Fibroblast of skin of scalp (primary cell): Measurements from ENCODE around the gene TCP11L2. TPM values are rescaled to one million over a fixed set of nuclear protein-coding genes. Genes with fewer than 3 reads are reported as not detected.
A peak's percentile ranks its signal among the peaks of the same experiment; 100 is the strongest.

ENCODE experiments used
- DNase-seq: peaks from one replicate; pipeline ENCODE4 v3.0.0-alpha.2; 2013
- polyA plus RNA-seq, 2 experiments: library from polyadenylated mRNA; unstranded; fragments of 120-200 nt; gene quantifications; one replicate each; pipeline ENCODE4 v1.2.1, GENCODE V29; 2013; ENCODE audit not compliant: insufficient read length in 2 of 2

TCP11L2 gene
- polyA plus RNA-seq (2013, experiment 1 of 2; ENCODE audit: insufficient read length): 19.0 TPM
- polyA plus RNA-seq (2013, experiment 2 of 2; ENCODE audit: insufficient read length): 20.3 TPM

DNA sequence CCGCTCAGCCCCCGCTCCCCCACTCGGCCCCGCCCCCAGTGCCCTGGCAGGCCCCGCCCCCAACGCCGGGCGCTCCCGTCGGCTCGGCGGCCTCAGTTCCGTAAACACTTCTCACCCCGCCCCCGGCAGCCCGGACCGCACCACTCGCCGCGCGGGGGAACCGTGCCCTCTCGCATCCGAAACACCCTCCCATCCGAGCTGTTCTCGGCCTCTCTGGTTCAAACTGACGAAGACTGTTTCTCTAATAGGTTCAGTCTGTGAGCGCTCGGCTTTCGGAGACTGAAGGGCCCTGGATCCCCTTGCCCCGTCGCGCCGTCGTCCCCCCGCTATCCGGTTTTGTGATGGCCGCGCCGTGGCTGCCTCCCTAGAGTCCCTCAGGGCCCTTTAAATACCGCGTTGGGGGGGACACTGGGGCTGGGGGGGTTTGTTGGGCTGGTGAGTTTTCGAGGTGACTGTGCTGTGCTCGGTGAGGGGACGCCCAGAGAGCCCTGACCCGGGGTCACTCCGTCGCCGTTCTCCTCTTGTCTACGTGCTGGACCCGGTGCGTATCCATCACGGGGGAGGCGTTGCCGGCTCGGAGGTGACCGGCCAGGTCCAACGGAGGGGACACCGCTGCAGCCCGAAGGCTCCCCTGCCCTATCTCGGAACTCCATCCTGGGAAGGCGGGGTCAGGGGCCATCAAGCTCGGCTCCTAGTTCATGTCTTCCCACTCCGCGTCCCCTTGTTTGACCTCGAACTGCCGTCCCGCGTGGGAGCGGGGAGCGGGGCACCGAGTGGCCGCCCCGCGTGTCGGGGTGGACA, at the start of gene TCP11L2:
TSS of gene TCP11L2 (plus strand) at position 333 of the 801 bp plus-strand sequence. CDS start 8,343 bp downstream, outside the sequence.
- peak; percentile 85 for DNase-seq

DNA sequence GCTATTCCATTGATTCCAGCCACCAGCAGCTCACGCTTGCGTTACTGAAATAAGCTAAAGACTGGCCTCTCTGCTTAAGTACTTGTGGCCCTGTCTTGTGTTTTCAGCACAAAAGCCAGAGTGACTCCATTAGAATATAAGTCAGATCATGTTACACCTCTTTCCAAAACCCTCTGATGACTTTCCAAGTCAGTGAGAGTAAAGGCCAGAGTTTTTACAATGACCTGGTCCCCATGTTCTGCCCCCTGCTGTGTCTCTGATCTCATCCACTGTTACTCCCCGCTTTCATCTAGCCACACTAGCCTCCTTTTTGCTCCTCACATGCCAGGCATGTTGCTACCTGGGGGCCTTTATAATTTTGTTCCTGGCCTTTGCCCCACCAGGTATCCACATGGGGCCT, 47.8 kb upstream of the TCP11L2 start:
- no peak for DNase-seq

DNA sequence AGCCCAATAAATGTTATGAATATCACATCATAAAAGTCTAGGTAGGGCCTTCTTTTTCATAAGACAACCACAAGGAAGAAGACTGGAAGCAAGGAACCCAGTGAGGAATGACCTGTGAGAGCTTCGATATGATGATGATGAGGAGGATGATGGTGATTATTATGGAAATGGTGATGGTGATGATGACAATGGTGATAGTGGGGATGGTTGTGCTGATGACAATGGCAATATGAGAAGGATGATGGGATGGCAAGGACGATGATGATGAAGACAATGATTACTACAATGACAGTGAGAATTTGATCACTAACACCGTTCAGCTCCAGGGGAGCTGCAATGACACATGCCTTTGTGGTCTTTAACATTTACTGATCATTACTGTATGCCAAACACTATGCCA, 47.0 kb upstream of the TCP11L2 start:
- no peak for DNase-seq

DNA sequence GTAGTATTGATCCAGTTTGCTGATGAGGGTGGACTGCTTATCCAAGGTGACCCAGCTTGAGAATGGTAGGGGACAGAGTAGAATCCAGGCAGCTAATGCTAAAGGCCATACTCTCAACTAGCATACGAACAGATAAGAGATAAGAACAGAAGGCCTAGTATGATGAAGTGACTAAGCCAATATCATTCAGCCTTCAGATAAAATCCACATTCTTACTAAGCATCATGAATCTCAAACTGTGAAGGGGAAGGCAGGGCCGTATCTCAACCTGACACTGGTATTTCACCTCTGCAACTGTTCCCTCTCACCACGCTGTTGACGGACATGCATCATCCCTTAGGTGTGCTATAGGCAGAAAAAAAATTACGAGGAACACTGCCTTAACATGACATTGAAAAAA, 46.6 kb upstream of the TCP11L2 start:
- no peak for DNase-seq

DNA sequence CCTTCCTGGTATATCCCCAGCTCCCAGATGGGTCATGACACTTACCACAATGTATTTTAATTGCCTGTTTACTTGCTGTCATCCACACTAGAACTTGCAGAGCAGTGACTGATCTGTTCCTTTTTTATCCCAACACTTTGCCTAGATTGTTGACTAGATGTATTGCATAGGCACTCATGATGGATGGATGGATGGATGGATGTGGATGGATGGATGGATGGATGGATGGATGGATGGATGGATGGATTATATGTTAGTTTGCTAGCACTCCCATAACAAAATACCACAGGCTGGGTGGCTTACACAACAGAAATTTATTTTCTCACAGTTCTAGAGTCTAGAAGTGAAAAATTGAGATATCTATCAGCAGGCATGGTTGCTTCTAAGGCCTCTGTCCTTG, 46.0 kb upstream of the TCP11L2 start:
- DNase-seq: no peak

DNA sequence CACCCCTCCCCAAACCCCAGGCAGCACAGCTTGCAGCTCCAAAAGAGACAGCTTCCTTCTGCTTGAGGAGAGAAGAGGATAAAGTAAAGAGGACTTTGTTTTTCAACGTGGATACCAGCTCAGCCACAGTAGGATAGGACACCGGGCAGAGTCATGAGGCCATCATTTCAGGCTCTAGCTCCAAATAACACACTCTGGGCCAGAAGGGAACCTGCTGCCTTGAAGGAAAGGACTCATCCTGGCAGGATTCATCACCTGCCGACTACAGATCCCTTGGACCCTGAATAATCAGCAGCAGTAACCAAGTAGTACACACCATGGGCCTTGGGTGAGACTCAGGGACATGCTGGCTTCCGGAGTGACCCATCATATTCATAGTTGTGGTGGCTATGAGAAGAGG, 44.3 kb upstream of the TCP11L2 start:
- DNase-seq: no peak

DNA sequence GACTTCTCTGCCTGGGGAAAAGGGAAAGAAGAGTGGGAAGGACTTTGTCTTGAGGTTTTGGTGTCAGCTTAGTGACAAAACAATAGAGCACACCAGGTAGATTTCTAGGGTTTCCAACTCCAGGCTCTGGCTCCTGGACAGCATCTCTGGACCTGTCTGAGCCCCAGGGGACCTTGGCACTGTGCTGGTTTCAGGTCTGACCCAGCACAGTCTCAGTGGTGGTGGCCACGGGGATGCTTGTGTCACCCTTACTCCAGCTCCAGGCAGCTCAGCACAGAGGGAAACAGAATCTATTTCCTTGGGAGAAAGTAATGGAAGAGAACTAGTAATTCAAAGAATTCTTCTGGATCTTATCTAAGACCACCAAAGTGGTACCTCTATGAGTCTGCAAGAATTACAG, 43.6 kb upstream of the TCP11L2 start:
- DNase-seq: no peak

DNA sequence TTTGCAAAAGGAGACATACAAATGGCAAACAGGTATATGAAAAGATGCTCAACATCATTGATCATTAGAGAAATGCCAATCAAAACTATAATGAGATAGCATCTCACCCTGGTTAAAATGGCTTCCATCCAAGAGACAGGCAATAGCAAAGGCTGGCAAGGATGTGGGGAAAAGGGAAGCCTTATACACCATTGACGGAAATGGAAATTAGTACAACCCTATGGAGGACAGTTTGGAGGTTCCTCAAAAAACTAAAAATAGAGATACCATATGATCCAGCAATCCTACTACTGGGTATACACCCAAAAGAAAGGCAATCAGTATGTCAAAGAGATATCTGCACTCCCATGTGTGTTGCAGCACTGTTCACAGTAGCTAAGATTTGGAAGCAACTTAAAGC, 37.4 kb upstream of the TCP11L2 start:
- no peak for DNase-seq

DNA sequence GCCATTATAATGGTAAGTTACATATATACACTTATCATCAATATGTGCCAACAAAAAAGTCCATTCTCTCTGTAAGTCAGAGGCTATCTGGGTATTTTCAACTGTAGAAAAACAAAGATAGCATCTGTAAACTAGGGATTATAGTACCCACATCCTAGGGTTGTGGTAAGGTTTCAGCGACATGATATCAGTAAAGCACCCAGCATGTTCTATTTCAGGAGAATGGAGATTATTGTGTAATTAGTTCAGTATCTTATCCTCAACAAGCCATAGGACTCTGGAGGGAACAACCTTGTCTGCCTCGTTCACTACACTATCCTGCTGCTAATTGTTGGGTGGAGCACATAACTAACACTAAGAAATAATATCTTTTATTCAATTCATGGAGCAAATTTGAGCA, 35.0 kb upstream of the TCP11L2 start:
- DNase-seq: no peak

DNA sequence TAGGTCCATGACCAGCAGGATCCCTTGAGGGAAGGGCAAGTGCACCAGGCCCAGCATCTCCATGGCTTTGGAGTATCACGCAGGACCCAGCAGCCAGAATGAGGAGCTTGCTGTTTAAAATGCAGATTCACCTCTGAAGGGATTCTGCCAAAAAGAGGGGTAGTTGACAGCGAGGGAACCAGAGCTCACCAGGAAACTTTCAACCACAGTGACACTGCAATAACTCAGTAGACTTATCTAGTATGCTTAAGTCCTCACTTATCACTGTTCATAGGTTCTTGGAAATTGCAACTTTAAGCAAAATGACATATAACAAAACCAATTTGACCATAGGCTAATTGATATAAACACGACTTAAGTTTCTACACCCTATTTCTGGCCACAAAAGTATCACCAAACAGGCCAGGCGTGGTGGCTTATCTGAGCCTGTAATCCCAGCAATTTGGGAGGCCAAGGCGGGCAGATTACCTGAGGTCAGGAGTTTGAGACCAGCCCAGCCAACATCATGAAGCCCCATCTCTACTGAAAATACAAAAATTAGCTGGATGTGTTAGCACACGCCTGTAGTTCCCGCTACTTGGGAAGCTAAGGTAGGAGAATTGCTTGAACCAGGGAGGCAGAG, 33.3 kb upstream of the TCP11L2 start:
- DNase-seq: no peak

DNA sequence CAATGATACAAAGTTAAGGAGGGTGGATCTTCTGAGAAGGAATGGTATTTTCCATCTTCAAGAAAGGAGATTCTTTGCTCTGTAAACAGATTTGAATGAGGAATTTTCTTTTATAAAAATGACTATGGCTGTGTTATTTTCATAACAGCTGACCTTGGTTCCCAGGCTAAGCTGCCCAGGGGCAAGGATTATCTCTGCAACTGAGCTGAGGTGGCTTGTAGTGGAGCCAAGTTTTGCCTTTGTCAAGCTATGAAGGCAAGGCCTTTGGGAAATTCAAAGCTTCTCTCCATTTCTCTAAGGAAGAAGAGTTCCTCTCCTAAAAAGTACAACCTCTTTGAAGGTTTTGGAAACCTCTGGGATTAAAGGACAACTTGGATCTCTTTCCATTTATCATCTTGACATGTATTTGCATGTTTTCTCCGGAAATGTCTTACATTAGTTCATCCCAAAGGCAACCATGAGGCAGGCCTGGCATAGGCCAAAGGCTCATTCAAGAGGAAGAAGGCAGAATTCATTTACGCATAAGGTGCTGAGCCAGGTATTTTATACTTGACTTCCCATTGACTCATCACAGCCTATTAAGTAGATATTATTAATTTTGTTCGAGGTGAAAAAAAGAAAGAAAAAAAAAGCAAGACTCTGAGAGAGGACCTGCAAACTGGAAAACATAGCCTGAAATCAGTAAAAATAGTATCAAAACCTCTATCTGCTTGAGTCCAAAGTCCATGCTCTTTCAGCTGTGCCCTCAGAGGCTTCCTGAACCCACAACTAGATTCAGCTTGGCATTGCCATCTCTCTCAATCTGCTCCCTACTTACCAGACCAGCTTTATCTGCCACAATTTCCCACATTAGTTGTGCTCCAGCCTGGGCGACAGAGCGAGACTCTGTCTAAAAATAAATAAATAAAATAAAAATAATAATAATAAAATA, 30.7 kb upstream of the TCP11L2 start:
- DNase-seq: no peak

DNA sequence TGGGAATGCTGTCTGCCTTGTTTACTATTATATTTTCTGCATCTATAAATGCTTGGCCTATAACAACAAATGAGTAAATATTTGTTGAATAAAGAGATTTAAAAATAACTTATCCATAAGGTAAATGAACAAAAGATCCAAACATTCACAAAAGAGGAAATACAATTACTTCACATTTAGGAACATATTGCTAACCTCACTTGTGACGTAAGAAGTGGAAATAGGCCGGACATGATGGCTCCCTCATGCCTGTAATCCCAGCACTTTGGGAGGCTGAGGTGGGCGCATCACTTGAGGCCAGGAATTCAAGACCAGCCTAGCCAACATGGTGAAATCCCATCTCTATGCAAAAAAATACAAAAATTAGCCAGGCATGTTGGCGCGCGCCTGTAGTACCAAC, 29.0 kb upstream of the TCP11L2 start:
- no peak for DNase-seq

DNA sequence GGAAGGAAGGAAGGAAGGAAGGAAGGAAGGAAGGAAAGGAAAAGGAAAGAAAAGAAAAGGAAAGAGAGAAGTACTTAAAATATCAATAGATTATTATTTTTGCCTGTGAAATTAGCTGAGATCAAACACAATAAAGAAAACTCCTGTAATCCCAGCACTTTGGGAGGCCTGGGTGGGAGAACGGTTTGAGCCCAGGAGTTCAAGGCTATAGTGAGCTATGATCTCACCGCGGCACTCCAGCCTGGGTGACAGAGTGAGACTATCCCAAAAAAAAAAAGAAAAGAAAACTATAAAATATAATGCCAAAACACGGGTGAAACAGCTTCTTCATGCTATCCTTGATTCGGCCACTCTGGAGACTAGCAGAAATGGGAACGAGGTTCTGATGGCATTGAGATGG, 28.5 kb upstream of the TCP11L2 start:
- DNase-seq: no peak

DNA sequence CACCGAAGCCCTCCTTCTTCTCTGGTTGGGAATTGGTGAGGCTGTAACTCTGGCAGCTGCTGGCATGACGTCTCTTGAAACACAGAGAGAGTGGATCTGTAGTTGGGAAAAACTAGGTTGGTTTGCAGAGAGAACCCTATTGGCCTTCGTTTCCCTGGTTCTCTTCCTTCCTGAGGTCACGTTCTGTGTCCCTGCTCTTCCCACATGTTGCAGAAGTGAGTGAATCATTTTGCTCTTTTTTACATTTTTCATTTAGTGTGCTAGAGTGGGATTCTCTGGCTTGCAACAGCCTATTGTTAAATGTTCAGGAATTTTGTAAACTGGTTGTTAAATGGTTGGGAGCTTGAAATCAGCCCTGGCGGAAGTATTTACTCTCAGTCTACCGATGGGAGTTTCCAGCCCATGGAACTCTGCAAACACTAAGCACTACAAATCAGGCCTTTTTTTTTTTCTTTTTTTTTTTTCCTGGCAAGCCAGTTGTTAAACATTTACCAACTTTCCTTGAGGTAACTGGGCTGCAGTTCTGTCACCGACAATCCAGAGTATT, 27.9 kb upstream of the TCP11L2 start:
- no peak for DNase-seq

DNA sequence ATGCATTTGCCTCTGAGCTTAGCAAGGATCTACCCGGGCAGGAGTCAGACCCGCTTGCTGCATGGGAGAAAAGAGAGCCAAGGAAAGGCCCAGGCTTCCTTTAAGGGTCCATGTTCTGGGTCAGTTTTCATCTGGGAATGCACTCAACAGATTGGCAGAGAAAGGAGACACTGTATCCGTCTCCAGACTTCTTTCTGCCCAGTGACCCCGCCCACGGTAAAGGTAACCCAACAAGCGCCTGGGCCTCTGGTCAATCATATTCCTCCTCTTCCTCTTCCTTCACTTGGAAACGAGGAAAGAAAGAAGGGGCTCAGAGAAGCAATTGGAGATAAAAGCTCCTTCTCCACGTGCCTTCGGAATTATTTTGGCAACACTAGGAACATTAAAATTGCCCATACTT, 27.1 kb upstream of the TCP11L2 start:
- DNase-seq: no peak

DNA sequence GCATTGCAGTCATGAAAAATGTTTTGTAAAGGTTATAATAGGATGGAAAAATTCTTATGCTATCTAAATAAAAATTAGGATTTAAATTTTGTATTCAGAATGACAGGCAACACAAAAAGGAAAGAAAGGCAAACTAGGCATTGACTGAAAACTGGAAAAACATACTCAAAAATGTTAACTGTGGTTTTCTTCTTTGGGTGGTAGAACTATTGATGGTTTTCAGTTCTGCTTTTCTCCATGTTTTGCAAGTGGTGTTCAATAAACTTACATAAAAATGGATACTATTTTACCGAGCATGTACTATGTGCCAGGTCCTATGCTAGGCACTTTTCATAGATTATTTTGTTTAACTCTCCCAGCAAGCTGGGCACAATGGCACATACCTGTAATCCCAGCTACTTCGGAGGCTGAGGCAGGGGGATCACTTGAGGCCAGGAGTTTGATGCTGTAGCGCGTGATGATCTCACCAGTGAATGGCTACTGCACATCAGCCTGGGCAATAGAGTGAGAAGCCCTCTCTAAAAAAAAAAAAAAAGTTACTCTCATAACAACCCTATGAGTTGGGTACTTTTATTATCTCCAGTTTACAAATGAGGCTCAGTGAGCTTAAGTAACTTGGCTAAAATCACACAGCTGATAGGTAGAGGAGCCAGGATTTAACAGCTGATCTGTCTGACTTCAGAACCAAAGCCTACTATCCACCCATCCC, 26.3 kb upstream of the TCP11L2 start:
- DNase-seq: no peak

DNA sequence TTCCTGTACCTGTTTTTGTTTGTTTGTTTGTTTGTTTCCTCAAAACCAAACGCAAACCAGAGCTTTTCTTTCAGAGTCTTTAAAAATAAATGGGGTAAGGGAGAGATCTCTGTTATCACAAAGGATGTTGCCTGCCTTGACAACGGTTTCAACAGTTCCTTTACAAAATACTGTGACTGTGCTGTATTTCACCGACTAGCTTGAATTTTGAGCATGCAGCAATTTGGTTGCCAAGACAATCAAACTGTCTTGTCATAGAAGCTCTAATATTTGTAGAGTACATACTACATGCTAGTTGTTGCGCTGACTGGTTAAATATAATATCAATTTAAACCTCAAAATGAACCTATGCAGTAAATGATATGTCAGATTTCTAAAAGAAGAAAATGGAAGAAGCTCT, 22.4 kb upstream of the TCP11L2 start:
- no peak for DNase-seq

DNA sequence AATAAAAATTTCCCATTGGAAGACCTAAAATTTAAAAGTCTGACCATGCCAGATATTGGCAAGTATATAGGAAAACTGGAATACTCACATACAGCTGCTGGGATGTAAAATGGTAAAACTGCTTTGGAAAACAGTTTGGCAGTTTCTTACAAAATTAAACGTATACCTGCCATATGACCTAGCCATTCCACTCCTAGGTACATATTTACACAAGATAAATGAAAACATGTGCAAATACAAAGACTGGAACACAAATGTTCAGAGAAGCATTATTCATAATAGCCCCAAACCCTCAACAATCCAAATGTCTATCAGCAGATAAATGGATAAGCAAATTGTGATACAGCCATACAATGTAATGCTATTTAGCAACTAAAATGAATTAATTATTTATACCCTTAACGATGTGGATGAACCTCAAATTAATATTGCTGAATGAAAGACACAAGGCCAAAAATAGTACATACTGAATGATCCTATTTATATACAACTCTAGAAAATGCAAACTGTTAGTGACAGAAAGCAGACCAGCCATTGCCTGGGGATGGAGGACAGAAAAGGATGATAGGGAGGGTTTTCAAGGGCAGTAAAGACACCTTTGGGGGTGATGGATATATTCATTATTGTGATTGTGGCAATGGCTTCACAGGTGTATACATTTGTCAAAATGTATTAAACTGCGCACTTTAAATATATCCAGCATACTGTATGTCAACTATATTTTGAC, 21.3 kb upstream of the TCP11L2 start:
- DNase-seq: no peak

DNA sequence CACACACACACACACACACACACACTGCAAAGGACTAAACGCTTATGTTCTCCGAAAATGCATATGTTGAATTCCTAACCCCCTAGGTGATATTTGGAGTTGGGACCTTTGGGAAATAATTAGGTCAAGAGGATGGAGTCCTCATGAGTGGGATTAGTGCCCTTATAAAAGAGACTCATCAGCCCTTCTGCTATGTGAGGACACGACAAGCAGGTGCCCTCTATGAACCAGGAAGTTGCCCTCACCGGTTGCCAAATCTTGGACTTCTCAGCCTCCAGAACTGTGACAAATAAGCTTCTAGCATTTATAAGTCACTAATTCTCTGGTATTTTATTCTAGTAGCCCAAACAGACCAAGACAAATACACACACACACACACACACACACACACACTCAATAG, 20.7 kb upstream of the TCP11L2 start:
- no peak for DNase-seq

DNA sequence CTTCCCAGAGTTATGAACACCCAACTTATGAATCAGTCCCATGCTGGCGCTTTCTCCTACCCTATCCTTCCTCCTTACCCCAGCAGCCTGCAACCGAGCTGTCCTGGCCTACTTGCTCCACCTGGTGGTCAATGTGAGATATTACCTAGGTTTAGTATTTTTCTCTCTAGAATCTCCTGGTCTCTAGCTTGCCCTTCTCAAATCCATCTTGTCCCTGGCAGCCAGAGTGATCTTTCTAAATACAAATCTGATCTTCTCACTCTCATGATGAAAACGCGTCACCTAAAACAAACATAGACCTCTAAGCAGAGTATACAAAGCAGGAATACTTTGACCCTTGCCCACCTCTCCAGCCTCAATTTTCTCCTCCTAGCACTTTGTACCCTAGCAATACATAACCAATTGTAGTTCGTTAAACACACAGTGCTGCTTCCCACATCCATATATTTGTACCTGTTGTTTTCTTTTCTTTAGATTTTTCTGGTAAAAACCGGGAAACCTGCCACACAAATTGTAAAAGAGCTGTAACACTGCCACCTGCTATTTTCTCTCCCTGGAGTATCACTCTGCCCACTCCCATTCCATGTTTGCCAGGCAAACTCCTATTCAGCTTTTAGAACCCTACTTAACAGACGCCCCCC, 20.0 kb upstream of the TCP11L2 start:
- DNase-seq: peak; percentile 65
